ENCODE measurements around the gene SLC25A27. TPM values are rescaled to one million over a fixed set of nuclear protein-coding genes. Genes with fewer than 3 reads are reported as not detected.
A peak's percentile ranks its signal among the peaks of the same experiment; 100 is the strongest.
"Not testable (repeated sequence)": the region's sequence is repeated elsewhere in the genome, so short reads cannot be mapped to it uniquely, and the experiment has no call there.

Gene SLC25A27
- total RNA-seq, 1 donor from 2014 or later = 11.1 TPM

GRCh38 chr6:46645265-46645664, 7.5 kb upstream of the SLC25A27 start:
- intact Hi-C loops (cut with DNase I) = no loop called here
- ATAC-seq (no peak), DNase-seq (ENCODE audit: missing footprints) (no peak)

DNA sequence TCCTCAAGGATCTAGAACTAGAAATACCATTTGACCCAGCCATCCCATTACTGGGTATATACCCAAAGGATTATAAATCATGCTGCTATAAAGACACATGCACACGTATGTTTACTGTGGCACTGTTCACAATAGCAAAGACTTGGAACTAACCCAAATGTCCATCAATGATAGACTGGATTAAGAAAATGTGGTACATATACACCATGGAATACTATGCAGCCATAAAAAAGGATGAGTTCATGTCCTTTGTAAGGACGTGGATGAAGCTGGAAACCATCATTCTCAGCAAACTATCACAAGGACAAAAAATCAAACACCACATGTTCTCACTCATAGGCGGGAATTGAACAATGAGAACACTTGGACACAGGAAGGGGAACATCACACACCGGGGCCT, 4.7 kb upstream of the SLC25A27 start:
- DNase-seq (ENCODE audit: missing footprints); intact Hi-C loops (cut with DNase I); ATAC-seq: not testable (repeated sequence)

GRCh38 chr6:46648869-46649492, 3.8 kb upstream of the SLC25A27 start:
- intact Hi-C loops (cut with DNase I) = no loop called here
- ATAC-seq (no peak), DNase-seq (ENCODE audit: missing footprints) (no peak)

DNA sequence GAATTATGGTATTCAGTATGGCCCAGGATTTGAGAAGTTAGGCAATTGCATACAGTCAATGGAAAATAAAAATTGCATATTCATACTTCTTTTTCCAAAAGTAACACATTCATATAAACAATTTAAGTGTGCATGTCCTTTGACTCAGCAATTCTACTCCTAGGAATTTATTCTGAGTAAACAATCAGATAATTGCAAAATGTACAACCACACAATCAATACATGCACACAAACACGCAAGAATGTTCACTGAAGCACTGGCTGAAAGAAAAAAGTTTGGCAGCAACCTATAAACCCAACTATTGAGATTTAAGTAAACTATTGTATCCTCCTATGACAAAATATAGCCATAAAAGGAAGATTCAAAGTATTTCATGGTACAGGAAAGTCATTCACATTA, 1.8 kb upstream of the SLC25A27 start:
- intact Hi-C loops (cut with DNase I) = no loop called here
- no peak for ATAC-seq
- DNase-seq (ENCODE audit: missing footprints) = no peak

DNA sequence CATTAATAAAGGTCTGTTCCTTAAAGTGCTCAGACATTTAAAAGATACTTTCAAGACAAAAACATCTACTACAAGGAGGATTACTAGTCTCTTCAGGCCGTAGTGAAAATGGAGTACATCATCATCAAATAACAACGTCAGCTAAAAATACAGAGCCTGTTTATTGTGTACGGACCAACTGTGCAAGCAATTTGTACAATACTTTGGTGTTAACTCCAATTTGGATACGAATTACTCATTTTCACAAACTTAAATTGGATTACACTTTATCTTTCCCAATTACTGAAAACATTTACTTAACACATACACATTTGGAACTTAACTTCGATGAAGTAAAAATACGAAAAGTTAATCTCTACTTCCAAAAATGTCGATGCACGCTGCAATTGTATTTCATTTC, 959 bp upstream of the SLC25A27 start:
- intact Hi-C loops (cut with DNase I) = no loop called here
- ATAC-seq (no peak), DNase-seq (ENCODE audit: missing footprints) (no peak)

DNA sequence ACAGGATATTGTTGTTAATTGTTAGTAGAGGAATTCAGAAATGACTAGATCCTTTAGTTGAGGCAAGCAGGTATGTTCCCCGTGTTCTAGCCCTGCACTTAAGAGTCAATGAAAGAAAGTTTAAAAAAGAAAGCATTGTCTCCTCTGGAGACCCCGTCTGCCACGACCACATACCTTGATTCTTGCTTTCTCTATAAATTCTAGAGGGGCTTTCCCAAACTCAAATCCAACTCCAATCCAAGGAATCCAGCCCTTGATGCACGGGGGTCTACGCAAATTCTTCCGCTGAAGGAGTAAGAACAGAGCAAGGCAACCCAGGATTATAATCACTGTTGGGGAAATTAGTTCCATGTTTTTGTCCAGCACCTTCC, 558 bp upstream of the SLC25A27 start:
- ATAC-seq (no peak), DNase-seq (ENCODE audit: missing footprints) (no peak)
- intact Hi-C loops (cut with DNase I) = no loop called here

GRCh38 chr6:46653439-46654195, 842 bp downstream of the SLC25A27 start:
- intact Hi-C loops (cut with DNase I) = no loop called here
- ATAC-seq (no peak), DNase-seq (ENCODE audit: missing footprints) (no peak)

GRCh38 chr6:46655803-46656202, 3.0 kb downstream of the SLC25A27 start:
- ATAC-seq (no peak), DNase-seq (ENCODE audit: missing footprints) (no peak)
- intact Hi-C loops (cut with DNase I) = no loop called here

DNA sequence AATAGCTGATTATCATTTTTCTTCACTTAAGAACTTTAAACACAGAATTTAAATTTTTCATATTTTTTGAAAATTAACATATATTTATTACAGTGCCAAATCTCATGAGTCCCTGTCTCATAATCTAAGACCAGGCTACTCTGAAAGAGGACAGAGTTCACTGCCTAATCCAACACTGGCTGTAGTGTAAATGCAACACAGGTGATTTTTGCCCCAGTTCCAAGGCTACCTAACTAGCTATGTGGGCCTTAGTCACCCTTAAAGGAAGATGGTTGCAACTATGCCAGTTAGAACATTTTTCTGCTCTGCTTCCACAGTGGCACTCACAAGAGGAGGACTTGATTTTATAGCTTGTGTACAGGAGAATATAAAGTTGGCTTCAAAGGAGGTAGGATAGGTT, 4.9 kb downstream of the SLC25A27 start:
- ATAC-seq (no peak), DNase-seq (ENCODE audit: missing footprints) (no peak)
- intact Hi-C loops (cut with DNase I) = no loop called here

DNA sequence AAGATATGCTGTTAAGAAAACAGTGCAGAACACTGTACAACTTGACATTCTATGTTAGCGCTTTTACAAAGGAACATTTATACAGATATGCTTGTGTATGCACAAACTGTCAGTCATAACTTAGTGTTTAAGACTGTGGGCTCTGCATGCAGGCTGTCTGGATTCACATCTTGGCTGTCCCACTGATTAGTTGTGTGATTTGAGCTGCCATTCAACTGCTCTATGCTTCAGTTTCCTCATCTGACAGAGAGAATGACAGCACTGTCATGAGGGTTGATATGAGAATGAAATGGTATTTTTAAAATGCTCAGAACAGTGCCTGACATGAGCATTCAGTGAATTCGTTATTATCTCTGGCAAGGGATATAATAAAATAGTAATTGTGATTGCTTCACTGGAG, 8.7 kb downstream of the SLC25A27 start:
- intact Hi-C loops (cut with DNase I) = no loop called here
- ATAC-seq (no peak), DNase-seq (ENCODE audit: missing footprints) (no peak)

DNA sequence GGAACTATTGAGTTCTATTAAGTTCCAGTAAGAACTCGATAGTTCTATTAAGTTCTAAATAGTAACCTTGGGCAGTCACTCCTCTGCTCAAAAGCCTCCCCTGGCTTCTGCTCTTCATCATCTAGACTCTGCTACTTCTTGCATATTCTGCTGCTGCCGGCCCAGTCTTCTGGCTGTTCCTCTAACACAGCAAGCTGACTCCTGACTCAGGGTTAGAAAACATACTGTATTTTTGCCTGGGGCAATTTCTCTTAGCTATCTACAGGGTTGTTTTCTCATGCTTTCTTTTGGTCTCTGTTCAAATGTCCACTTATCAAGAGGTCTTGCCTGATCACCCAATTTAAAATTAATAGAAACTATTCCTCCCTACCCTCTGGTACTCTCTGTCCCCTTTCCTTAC, 14.6 kb downstream of the SLC25A27 start:
- intact Hi-C loops (cut with DNase I) = no loop called here
- ATAC-seq = no peak
- no peak for DNase-seq (ENCODE audit: missing footprints)

DNA sequence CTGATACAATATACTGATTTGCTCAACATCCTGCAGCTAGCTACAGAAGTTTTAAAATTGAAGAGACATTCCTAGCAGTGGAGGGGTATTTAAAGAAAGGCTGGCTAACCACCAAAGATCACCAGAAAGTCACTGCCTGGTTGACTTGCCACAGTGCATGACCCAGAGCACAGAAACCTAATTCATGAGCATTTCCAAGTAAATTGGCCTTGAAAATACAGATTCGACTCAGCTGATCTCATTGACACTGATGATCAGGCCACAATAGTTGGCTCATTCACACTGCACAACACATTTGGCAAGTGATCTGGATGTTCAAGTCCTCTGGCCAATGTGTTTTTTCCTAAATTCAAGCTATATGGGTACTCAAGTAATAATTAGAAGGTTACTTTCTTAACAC, 21.6 kb downstream of the SLC25A27 start:
- ATAC-seq = no peak
- intact Hi-C loops (cut with DNase I) = no loop called here
- no peak for DNase-seq (ENCODE audit: missing footprints)

GRCh38 chr6:46676604-46677313, 24.0 kb downstream of the SLC25A27 start:
- no peak for ATAC-seq
- DNase-seq (ENCODE audit: missing footprints) = no peak
- intact Hi-C loops (cut with DNase I) = no loop called here

- intact Hi-C loops (cut with DNase I) = no loop called here
- DNase-seq (ENCODE audit: missing footprints) = no peak
- ATAC-seq = no peak
Measured at GRCh38 chr6:46677314-46677654, 24.5 kb downstream of the SLC25A27 start.

DNA sequence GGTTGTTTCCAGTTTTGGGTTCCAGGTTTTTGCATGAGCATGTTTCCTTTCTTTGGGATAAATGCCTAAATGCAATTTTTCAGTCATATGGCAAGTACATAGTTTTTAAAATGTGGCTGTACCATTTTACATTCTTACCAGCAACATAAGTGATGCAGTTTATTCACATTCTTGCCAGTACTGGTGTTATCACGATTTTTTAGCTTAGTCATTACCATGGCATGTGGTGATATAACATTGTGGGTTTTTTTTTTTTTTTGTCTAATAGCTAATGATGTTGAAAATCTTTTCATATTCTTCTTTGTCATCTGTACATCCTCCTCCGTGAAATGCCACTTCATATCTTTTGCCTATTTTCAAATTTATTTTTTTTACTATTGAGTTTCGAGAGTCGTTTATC, 32.0 kb downstream of the SLC25A27 start:
- ATAC-seq (no peak), DNase-seq (ENCODE audit: missing footprints) (no peak)
- intact Hi-C loops (cut with DNase I) = no loop called here

DNA sequence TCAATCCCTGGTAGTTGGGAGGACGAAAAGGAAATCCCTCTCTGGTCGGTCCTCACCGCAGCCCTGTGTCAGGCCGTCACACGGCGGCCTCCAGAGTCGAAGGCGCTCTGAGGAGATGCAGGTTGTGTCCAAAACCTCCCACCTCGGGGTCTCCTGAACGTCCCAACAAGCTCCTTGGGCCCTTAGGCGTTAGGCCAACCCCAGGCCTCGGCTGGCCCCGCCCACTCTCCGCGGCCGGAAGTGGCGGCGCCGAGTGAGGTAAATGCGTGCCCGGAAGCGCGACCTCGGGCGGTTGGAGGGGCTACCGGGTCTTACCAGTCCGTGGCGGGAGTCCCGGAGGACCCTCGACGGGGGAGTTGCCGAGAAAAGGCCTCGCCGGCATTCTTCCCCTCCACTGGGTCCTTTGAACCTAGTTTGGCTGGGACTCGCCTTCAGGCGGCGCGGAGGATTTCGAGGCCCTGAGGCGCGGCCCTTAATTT, 34.9 kb downstream of the SLC25A27 start, which contains the start of gene TDRD6:
Gene TDRD6 (plus strand): TSS at position 267 of the 479 bp plus-strand sequence. CDS start 244 bp downstream, outside the sequence.
- peak; percentile 20 for ATAC-seq
- DNase-seq (ENCODE audit: missing footprints) = peak; percentile 59

DNA sequence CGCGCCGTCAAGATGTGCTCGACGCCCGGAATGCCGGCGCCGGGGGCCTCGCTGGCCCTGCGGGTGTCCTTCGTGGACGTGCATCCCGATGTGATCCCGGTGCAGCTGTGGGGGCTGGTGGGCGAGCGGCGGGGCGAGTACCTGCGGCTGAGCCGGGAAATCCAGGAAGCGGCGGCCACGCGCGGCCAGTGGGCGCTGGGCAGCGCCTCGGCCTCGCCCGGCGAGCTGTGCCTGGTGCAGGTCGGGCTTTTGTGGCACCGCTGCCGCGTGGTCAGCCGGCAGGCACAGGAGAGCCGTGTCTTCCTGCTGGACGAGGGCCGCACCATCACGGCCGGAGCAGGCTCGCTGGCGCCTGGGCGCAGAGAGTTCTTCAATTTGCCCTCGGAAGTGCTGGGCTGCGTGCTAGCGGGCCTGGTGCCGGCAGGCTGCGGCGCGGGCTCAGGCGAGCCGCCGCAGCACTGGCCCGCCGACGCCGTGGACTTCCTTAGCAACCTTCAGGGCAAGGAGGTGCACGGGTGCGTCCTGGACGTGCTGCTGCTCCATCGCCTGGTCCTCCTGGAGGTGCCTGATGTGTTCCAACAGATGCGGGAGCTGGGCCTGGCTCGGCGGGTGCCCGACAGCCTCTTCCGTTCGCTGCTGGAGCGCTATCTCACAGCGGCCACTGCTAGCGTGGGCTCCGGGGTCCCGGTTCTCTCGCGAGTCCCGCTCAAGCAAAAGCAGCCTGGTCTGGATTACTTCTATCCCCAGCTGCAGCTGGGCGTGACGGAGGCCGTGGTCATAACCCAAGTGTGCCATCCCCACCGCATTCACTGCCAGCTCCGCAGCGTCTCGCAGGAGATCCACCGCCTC, 35.6 kb downstream of the SLC25A27 start:
- DNase-seq (ENCODE audit: missing footprints) = peak; percentile 69
- no peak for ATAC-seq
- intact Hi-C loops (cut with DNase I) = no loop called here

More for the DNA sequence above, 34.9 kb downstream of the SLC25A27 start, which contains the start of gene TDRD6:
- intact Hi-C loops (cut with DNase I) = no loop called here

- intact Hi-C loops (cut with DNase I) = no loop called here
- ATAC-seq (no peak), DNase-seq (ENCODE audit: missing footprints) (no peak)
Measured at GRCh38 chr6:46688966-46689335, 36.2 kb downstream of the SLC25A27 start.

DNA sequence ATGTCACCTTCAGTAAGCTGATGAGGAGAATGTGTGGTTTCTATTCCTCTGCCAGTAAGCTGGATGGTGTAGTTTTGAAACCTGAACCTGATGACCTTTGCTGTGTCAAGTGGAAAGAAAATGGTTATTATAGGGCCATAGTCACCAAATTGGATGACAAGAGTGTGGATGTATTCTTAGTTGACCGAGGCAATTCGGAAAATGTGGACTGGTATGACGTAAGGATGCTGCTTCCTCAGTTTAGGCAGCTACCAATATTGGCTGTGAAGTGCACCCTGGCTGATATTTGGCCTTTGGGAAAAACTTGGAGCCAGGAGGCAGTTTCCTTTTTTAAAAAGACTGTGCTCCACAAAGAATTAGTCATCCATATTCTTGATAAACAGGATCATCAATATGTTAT, 36.9 kb downstream of the SLC25A27 start:
- intact Hi-C loops (cut with DNase I) = no loop called here
- no peak for ATAC-seq
- no peak for DNase-seq (ENCODE audit: missing footprints)
